BJ (cell line): ENCODE results near the gene ARHGDIA. TPM values are rescaled to one million over a fixed set of nuclear protein-coding genes. Genes with fewer than 3 reads are reported as not detected.

Experiments used
- CTCF ChIA-PET: fragments of 350-600 bp; formaldehyde crosslinking; extraction: SDS; loops from one replicate; lab custom pipeline; 2021; ENCODE audit warnings: antibody characterized with exemption, inconsistent platforms; lab: Yijun Ruan, JAX
- POLR2A ChIA-PET: fragments of 300-600 bp; sonication (Branson Sonifier 250); formaldehyde crosslinking; extraction: SDS; loops from one replicate; lab custom pipeline; 2021; ENCODE audit warnings: antibody characterized with exemption; lab: Charles Lee
- DNase-seq: peaks from one replicate; pipeline ENCODE4 v3.0.0-alpha.2; 2011; ENCODE audit warnings: low read depth
- H3K27me3 ChIP-seq: 2 replicates; pipeline ENCODE4 v1.6.0; 2011; ENCODE audit warnings: low read length; ENCODE audit not compliant: control insufficient read depth, insufficient read depth
- H3K36me3 ChIP-seq: 2 replicates; pipeline ENCODE4 v1.5.1; 2011; ENCODE audit warnings: low read length; ENCODE audit not compliant: control insufficient read depth, insufficient read depth
- H3K4me3 ChIP-seq: 2 replicates; pipeline ENCODE4 v1.5.1; 2011; ENCODE audit warnings: low read depth, mild to moderate bottlenecking, control low read depth, low read length
- polyA plus RNA-seq: library from polyadenylated mRNA; depleted of rRNA; stranded (reverse); fragments of >200 nt; gene quantifications from 2 replicates; pipeline ENCODE4 v1.2.3, GENCODE V29; 2011
- TF ChIP-seq, protein P1 (sequence below): IDR thresholded peaks from 2 replicates; pipeline ENCODE4 v1.5.1; 2011; ENCODE audit warnings: low read depth, mild to moderate bottlenecking, control low read depth, inconsistent platforms, low read length, moderate library complexity; ENCODE audit not compliant: insufficient read depth

Gene ARHGDIA
- polyA plus RNA-seq, 1 experiment, result 163 TPM

DNA sequence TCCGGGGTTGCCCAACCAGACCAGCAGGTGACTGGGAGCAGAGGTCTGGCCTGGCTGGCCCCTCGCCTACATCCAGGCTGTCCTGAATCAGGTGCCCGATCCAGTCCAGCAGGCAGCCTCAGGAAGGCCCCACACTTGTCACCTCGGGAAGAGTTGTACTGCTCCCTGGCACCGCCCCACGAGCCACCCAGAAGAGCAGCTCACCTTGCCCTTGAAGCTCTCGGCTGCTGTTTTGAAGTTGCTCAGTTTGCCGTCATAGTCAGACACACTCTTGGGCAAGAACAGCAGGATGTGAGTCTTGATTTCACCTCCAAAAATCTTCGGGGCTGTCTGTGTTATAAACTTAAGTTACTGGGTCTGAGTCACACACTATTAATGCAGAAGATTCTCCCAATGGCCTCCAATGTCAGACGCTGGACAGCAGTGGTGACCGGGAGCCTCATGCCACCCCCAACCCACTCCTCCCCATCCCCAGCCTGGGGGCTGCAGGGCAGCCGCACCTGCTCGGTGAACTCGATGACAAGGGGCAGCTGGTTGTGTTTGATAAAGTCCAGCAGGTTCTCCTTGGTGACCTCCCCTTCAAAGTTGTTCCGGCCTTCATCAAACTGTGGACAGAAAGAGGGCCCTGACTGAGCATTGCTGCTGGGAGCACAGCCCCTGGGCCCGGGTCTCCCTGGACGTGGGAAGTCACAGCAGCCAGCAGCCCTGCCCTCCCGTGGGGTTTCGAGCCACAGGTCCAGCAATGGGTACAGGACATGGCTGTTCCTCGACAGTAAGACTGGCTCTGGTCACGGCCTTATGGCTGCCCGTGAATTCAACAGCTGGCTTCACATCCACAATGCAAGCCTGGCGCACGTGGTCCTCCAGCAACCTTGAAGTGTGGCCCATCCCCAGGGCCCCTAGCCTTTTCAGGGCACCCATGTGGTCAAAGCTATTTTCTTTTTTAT is 24.1 kb downstream of the ARHGDIA start:
- no peak overlapping the region for H3K4me3 ChIP-seq
- ChIA-PET CTCF (interaction anchor here (0.6 kb wide), 1 partner anchor 108 kb away, joined by 3 read pairs; no protein-coding TSS in a partner anchor), POLR2A (no interaction called here)
- DNase-seq, result no peak
- H3K27me3 ChIP-seq, result no peaks in the 10 kb centered on the region
- TF ChIP-seq, protein P1, sequence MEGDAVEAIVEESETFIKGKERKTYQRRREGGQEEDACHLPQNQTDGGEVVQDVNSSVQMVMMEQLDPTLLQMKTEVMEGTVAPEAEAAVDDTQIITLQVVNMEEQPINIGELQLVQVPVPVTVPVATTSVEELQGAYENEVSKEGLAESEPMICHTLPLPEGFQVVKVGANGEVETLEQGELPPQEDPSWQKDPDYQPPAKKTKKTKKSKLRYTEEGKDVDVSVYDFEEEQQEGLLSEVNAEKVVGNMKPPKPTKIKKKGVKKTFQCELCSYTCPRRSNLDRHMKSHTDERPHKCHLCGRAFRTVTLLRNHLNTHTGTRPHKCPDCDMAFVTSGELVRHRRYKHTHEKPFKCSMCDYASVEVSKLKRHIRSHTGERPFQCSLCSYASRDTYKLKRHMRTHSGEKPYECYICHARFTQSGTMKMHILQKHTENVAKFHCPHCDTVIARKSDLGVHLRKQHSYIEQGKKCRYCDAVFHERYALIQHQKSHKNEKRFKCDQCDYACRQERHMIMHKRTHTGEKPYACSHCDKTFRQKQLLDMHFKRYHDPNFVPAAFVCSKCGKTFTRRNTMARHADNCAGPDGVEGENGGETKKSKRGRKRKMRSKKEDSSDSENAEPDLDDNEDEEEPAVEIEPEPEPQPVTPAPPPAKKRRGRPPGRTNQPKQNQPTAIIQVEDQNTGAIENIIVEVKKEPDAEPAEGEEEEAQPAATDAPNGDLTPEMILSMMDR, result no peak
- H3K36me3 ChIP-seq, result peaks cover 57% of the 10 kb centered on the region

DNA sequence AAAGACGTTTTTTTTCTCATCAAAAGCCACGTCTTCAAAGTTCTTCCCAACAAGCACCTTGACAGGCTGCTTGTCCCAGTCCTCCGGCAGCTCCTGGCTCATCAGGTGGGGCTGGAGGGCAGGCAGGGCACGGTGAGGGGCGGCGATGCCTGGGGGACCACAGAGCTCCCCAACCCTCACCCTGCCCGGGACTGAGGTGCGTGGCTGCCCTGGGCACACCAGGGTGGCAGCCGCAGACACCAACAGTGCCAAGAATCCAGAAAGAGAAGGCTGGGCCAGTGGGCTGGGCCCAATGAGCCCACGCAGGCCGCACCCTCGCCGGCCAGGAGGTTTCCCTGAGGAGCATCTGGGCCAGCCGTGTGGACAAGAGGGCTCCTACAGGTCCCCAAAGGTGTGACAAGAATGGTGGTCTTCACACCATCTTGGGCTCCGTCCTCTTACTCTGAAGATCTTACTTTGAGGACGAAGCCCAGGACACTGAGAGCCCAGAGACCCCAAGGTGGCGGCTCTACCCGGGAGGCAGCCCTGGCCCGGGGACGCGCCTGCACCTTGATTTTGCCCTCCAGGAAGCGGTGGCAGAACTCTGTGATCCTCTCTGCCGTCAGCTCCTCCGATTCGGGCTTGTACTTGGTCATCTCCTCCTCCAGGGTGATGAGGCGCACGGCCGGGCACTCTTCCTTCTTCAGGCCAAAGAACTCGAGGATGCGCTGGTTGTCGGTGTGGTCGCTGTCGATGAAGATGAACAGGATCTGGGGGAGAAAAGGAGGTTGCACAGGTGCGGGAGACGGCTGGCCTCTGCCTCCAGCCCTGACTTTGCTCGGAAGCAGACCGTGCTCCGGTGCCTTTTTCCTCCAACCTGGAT is 25.0 kb downstream of the ARHGDIA start:
- no peak for DNase-seq
- ChIA-PET CTCF (no interaction called here), POLR2A (no interaction called here)
- Histone ChIP-seq H3K4me3 (no peak overlapping the region), H3K27me3 (no peaks in the 10 kb centered on the region), H3K36me3 (peaks cover 48% of the 10 kb centered on the region)
- TF ChIP-seq, protein P1, result no peak

DNA sequence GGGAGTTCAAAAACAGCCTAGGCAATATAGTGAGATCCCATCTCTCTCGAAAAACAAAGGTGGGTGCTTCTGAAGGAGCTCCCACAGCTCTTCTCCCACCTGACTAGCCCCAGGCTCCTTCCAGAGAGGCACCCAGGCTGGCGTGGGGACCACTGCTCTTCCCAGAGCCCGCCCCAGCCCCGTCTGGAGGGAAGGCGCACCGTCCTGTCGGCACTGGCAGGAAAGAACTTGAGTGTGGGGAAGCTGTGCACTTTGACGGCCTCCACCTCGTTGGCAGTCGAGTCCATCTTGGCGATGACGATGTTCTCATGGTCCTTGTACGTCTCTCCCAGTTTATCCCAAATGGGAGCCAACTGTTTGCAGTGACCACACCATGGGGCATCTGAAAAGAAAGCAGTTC is 25.8 kb downstream of the ARHGDIA start:
- CTCF ChIA-PET, result no interaction called here
- Histone ChIP-seq H3K27me3 (no peaks in the 10 kb centered on the region), H3K36me3 (peaks cover 47% of the 10 kb centered on the region), H3K4me3 (no peak overlapping the region)
- no peak for DNase-seq
- TF ChIP-seq, protein P1, result no peak
- POLR2A ChIA-PET, result interaction anchor here (0.5 kb wide), 1 partner anchor 13 kb away, joined by 11 read pairs; no protein-coding TSS in a partner anchor

DNA sequence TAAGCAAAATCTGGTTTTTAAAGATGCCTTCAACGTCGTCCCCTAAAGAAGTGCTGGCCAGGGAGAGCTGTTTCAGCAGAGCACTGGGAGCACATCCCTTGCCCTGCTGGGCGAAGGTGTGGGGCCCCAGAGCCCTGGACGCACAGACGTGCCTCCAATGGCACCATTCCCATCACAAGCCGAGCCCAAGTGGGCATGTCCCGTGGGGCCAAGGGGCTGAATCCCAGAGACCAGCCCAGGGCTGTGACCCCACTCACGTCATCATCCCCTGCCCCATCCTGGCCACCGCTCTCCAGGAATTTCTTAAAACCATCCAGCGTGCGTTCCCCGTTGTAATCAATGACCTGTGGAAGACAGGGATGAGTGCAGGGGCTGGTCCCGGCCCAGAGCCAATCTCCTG is 26.2 kb downstream of the ARHGDIA start:
- CTCF ChIA-PET, result no interaction called here
- POLR2A ChIA-PET, result interaction anchor here (0.5 kb wide), 1 partner anchor 13 kb away, joined by 11 read pairs; no protein-coding TSS in a partner anchor
- no peak overlapping the region for H3K4me3 ChIP-seq
- peaks cover 47% of the 10 kb centered on the region for H3K36me3 ChIP-seq
- H3K27me3 ChIP-seq, result no peaks in the 10 kb centered on the region
- DNase-seq, result no peak
- TF ChIP-seq, protein P1, result no peak
